Measurements from ENCODE around the gene FNDC3B.

DNA sequence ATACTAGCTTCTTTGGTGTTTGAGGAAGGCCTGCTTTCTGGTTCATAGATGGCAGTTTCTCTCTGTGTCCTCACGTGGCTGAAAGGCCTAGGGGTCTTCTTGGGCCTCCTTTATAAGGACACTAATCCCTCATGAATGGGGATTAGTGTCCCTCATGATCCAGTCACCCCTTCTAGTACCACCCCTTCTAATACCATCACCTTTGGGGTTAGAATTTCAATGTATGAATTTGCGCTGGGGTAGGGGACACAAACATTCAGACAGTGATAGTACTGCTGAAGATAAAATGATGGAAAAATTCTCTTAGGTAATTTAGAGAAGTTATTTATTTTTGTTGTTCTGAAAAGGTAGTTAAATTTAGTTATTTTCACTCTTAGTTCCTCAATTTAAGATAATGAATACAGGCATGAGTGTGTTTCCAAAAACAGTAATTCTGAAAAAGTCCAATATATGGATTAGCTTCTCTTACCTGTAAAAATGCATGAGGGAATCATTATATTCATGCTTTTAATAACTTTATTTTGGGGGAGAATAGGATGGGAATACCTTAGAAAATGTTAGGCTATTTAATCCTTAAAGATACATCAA, 103.6 kb downstream of the FNDC3B start:
- TF ChIP-seq, protein P1, sequence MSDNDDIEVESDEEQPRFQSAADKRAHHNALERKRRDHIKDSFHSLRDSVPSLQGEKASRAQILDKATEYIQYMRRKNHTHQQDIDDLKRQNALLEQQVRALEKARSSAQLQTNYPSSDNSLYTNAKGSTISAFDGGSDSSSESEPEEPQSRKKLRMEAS (IDR thresholded peaks at IDR 0.05; ENCODE audit: insufficient read depth, insufficient read length): no peak
- TF ChIP-seq, protein P2, sequence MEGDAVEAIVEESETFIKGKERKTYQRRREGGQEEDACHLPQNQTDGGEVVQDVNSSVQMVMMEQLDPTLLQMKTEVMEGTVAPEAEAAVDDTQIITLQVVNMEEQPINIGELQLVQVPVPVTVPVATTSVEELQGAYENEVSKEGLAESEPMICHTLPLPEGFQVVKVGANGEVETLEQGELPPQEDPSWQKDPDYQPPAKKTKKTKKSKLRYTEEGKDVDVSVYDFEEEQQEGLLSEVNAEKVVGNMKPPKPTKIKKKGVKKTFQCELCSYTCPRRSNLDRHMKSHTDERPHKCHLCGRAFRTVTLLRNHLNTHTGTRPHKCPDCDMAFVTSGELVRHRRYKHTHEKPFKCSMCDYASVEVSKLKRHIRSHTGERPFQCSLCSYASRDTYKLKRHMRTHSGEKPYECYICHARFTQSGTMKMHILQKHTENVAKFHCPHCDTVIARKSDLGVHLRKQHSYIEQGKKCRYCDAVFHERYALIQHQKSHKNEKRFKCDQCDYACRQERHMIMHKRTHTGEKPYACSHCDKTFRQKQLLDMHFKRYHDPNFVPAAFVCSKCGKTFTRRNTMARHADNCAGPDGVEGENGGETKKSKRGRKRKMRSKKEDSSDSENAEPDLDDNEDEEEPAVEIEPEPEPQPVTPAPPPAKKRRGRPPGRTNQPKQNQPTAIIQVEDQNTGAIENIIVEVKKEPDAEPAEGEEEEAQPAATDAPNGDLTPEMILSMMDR (IDR thresholded peaks at IDR 0.05; ENCODE audit: extremely low read depth in 1 of 2, insufficient read depth in 1 of 2, low read depth in 1 of 2, low read length in 2 of 2): no peak
